Measurements from ENCODE around the gene LAMA4.

GRCh38 chr6:112245511-112246203 lies 8.7 kb downstream of the LAMA4 start:
- TF ChIP-seq CTCF (conservative IDR thresholded peaks at IDR 0.05) (no peak), EZH2 (IDR thresholded peaks at IDR 0.05; ENCODE audit: low read depth) (no peak)

Data from PC-9 (cell line).